SK-N-SH (cell line): Measurements from ENCODE around the gene CFAP299.

Source experiments
- CHD2 ChIP-seq: fragments of 150-350 bp; IDR thresholded peaks from 2 replicates; pipeline ENCODE4 v1.6.1; 2018; ENCODE audit warnings: low read length; ENCODE audit not compliant: partially characterized antibody
- CTCF ChIP-seq: fragments of 200-600 bp; sonication (generic); IDR thresholded peaks from 2 replicates; pipeline ENCODE4 v1.6.1; 2017; ENCODE audit warnings: antibody characterized with exemption, mild to moderate bottlenecking, moderate library complexity
- FOXJ3 ChIP-seq: sonication (generic); formaldehyde crosslinking; IDR thresholded peaks from 2 replicates; pipeline ENCODE4 v1.5.1; 2020; ENCODE audit warnings: mild to moderate bottlenecking, missing genetic modification reagents
- FOXM1 ChIP-seq: IDR thresholded peaks from 2 replicates; pipeline ENCODE4 v1.4.0; 2012; ENCODE audit warnings: low read depth, mild to moderate bottlenecking
- GABPA ChIP-seq: IDR thresholded peaks from 2 replicates; pipeline ENCODE4 v1.4.0; 2012; ENCODE audit warnings: low read depth, mild to moderate bottlenecking
- IRF3 ChIP-seq: fragments of 150-350 bp; IDR thresholded peaks from 2 replicates; pipeline ENCODE4 v1.6.1; 2016; ENCODE audit warnings: mild to moderate bottlenecking, low read depth, low read length
- MXI1 ChIP-seq: IDR thresholded peaks from 2 replicates; pipeline ENCODE4 v1.6.1; 2012; ENCODE audit warnings: mild to moderate bottlenecking, low read depth, low read length, improper control_type of control experiment
- NFIC ChIP-seq: IDR thresholded peaks from 2 replicates; pipeline ENCODE4 v1.4.0; 2012; ENCODE audit warnings: borderline replicate concordance
- REST ChIP-seq: IDR thresholded peaks from 2 replicates; pipeline ENCODE4 v1.6.1; 2012; ENCODE audit warnings: mild to moderate bottlenecking, low read depth, low read length, moderate library complexity
- RXRA ChIP-seq: IDR thresholded peaks from 2 replicates; pipeline ENCODE4 v1.4.0; 2012; ENCODE audit warnings: low read depth, mild to moderate bottlenecking, borderline replicate concordance
- USF1 ChIP-seq: IDR thresholded peaks from 2 replicates; pipeline ENCODE4 v1.4.0; 2012; ENCODE audit warnings: low read depth, borderline replicate concordance

- TF ChIP-seq CTCF (no peak), IRF3 (no peak), REST (no peak), FOXM1 (no peak), USF1 (no peak), FOXJ3 (CRISPR knock-in tag) (no peak), MXI1 (no peak), GABPA (no peak), CHD2 (no peak), RXRA (no peak), NFIC (no peak)
These were observed 32.8 kb upstream of the CFAP299 start for GRCh38 chr4:80302616-80303223.
